Thyroid gland (tissue), 4 donors: ENCODE data around the gene ARHGEF10L. TPM values are rescaled to one million over a fixed set of nuclear protein-coding genes. Genes with fewer than 3 reads are reported as not detected.

Source experiments
- DNase-seq, 2 donors: peaks; one replicate each; pipeline ENCODE4 v3.0.0-alpha.2; 2019
- H3K27ac ChIP-seq, 3 donors: fragments of 200-600 bp; sonication (generic); 1 replicate in 2 of 3; 2 replicates in 1 of 3; pipeline ENCODE4 v1.5.1; 2016 to 2019; ENCODE audit warnings: mild to moderate bottlenecking in 1 of 3, moderate library complexity in 1 of 3
- H3K27me3 ChIP-seq: fragments of 200-600 bp; sonication (generic); one replicate; pipeline ENCODE4 v1.5.1; 2019
- H3K36me3 ChIP-seq, 2 donors: fragments of 200-600 bp; sonication (generic); one replicate each; pipeline ENCODE4 v1.5.1; 2016 to 2019
- H3K4me1 ChIP-seq, 2 donors: fragments of 200-600 bp; sonication (generic); one replicate each; pipeline ENCODE4 v1.5.1; 2017 to 2019
- H3K4me3 ChIP-seq, 3 donors: fragments of 200-600 bp; sonication (generic); replicated peaks in 1 of 3; 1 replicate in 2 of 3; 2 replicates in 1 of 3; pipeline ENCODE4 v1.5.1; 2016; ENCODE audit warnings: mild to moderate bottlenecking in 1 of 3
- H3K9me3 ChIP-seq: fragments of 200-600 bp; sonication (generic); one replicate; pipeline ENCODE4 v1.5.1; 2017
- POLR2A ChIP-seq, 2 donors: fragments of 450-650 bp; IDR thresholded peaks; one replicate each; pipeline ENCODE4 v1.6.1; 2017; ENCODE audit warnings: antibody characterized with exemption in 2 of 2, mild to moderate bottlenecking in 2 of 2, moderate library complexity in 1 of 2
- WGBS, 2 donors: methylation state at CpG; one replicate each; pipeline ENCODE4 v1.1.5; 2017; 5-methylcytosine and 5-hydroxymethylcytosine counted together
- intact Hi-C: fragments of 100-400 bp; cut with DNase I; formaldehyde crosslinking; loops from one replicate; pipeline ENCODE4 v1.15.1; 2023
- total RNA-seq, 4 donors: library from RNA; depleted of rRNA; stranded (reverse); fragments of >200 nt; gene quantifications; one replicate each; pipeline ENCODE4 v1.2.3, GENCODE V29; 2016
- TF ChIP-seq, protein P1 (sequence below), 6 experiments: fragments of 200-600 bp in 3 of 6; fragments of 450-650 bp in 3 of 6; sonication (generic) in 3 of 6; IDR thresholded peaks; one replicate each; pipeline ENCODE4 v1.5.1; 2016 to 2019; ENCODE audit warnings: antibody characterized with exemption in 6 of 6, mild to moderate bottlenecking in 2 of 6, inconsistent platforms in 1 of 6, moderate library complexity in 1 of 6

The ARHGEF10L gene
- total RNA-seq, 4 donors from 2014 or later, result 32.2 to 64.5 (median 51.4) TPM

GRCh38 chr1:17668624-17669175 is 129.2 kb downstream of the ARHGEF10L start:
- no peak overlapping the region for H3K27ac ChIP-seq

DNA sequence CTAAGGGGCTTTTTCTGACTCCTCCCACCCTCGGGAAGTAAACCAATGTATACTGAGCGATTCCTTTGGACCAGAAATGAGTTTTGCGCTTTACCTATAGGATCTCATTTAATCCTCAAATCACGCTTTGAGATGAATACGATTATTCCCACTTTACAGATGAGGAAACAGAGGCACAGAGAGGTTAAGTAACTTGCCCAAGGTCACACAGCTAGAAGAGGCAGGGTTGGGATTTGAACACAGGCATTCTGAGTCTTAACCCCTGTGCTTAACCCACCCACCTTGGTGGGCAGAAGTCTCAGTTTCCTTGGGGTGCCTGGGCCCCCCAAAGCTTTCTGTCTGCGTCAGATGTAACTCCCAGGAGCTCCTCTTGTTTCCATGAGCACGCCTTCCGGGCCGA is 129.8 kb downstream of the ARHGEF10L start:
- H3K36me3 ChIP-seq, result peaks cover 12% of the 10 kb centered on the region in 2 donors
- no peaks in the 10 kb centered on the region for H3K27me3 ChIP-seq
- intact Hi-C loops, result no loop called here
- no peak overlapping the region for H3K4me3 ChIP-seq
- no peak overlapping the region for H3K27ac ChIP-seq
- TF ChIP-seq, protein P1, sequence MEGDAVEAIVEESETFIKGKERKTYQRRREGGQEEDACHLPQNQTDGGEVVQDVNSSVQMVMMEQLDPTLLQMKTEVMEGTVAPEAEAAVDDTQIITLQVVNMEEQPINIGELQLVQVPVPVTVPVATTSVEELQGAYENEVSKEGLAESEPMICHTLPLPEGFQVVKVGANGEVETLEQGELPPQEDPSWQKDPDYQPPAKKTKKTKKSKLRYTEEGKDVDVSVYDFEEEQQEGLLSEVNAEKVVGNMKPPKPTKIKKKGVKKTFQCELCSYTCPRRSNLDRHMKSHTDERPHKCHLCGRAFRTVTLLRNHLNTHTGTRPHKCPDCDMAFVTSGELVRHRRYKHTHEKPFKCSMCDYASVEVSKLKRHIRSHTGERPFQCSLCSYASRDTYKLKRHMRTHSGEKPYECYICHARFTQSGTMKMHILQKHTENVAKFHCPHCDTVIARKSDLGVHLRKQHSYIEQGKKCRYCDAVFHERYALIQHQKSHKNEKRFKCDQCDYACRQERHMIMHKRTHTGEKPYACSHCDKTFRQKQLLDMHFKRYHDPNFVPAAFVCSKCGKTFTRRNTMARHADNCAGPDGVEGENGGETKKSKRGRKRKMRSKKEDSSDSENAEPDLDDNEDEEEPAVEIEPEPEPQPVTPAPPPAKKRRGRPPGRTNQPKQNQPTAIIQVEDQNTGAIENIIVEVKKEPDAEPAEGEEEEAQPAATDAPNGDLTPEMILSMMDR (IDR thresholded peaks at IDR 0.05), result no peak
- no peak for TF ChIP-seq POLR2A (IDR thresholded peaks at IDR 0.05)
- no peaks in the 10 kb centered on the region for H3K9me3 ChIP-seq
- 92 to 93% methylated on average over 9 of the region's 9 CpGs for WGBS, 2 donors
- peaks cover 0 to 12% of the 10 kb centered on the region in 2 donors for H3K4me1 ChIP-seq
- no peak for DNase-seq

More at GRCh38 chr1:17668624-17669175, 129.2 kb downstream of the ARHGEF10L start:
- intact Hi-C loops, result no loop called here
- DNase-seq, result no peak
- peaks cover 12% of the 10 kb centered on the region in 2 donors for H3K36me3 ChIP-seq
- no peaks in the 10 kb centered on the region for H3K27me3 ChIP-seq
- peaks cover 0 to 12% of the 10 kb centered on the region in 2 donors for H3K4me1 ChIP-seq
- no peak for TF ChIP-seq POLR2A (IDR thresholded peaks at IDR 0.05)
- TF ChIP-seq, protein P1 (IDR thresholded peaks at IDR 0.05), result no peak
- H3K9me3 ChIP-seq, result no peaks in the 10 kb centered on the region
- 94 to 96% methylated on average over 17 to 19 of the region's 20 CpGs for WGBS, 2 donors
- H3K4me3 ChIP-seq, result no peak overlapping the region

- intact Hi-C loops, result no loop called here
- no peak overlapping the region for H3K27ac ChIP-seq
- peaks cover 0 to 12% of the 10 kb centered on the region in 2 donors for H3K4me1 ChIP-seq
- H3K36me3 ChIP-seq, result peaks cover 9 to 12% of the 10 kb centered on the region in 2 donors
- WGBS, 2 donors, result 89 to 93% methylated on average over 24 to 26 of the region's 26 CpGs
- TF ChIP-seq, protein P1 (IDR thresholded peaks at IDR 0.05), result no peak
- no peak for TF ChIP-seq POLR2A (IDR thresholded peaks at IDR 0.05)
- H3K9me3 ChIP-seq, result no peaks in the 10 kb centered on the region
- no peaks in the 10 kb centered on the region for H3K27me3 ChIP-seq
- no peak for DNase-seq
- no peak overlapping the region for H3K4me3 ChIP-seq
These were observed 130.5 kb downstream of the ARHGEF10L start for GRCh38 chr1:17669866-17670451.

GRCh38 chr1:17670587-17671313 is 131.3 kb downstream of the ARHGEF10L start:
- DNase-seq, result no peak
- no peak overlapping the region for H3K27ac ChIP-seq
- no peak for TF ChIP-seq POLR2A (IDR thresholded peaks at IDR 0.05)
- TF ChIP-seq, protein P1 (IDR thresholded peaks at IDR 0.05), result no peak

GRCh38 chr1:17671314-17671705 is 131.8 kb downstream of the ARHGEF10L start:
- WGBS, 2 donors, result 76 to 84% methylated on average over 4 to 5 of the region's 5 CpGs
- H3K4me1 ChIP-seq, result peaks cover 0 to 12% of the 10 kb centered on the region in 2 donors
- H3K27me3 ChIP-seq, result no peaks in the 10 kb centered on the region
- TF ChIP-seq, protein P1 (IDR thresholded peaks at IDR 0.05), result no peak
- no peak for TF ChIP-seq POLR2A (IDR thresholded peaks at IDR 0.05)
- DNase-seq, result no peak
- no peak overlapping the region for H3K27ac ChIP-seq
- intact Hi-C loops, result no loop called here
- peaks cover 0 to 5% of the 10 kb centered on the region in 2 donors for H3K36me3 ChIP-seq
- no peaks in the 10 kb centered on the region for H3K9me3 ChIP-seq
- H3K4me3 ChIP-seq, result no peak overlapping the region

More at GRCh38 chr1:17670587-17671313, 131.3 kb downstream of the ARHGEF10L start:
- Histone ChIP-seq H3K27me3 (no peaks in the 10 kb centered on the region), H3K4me1 (peaks cover 0 to 12% of the 10 kb centered on the region in 2 donors), H3K9me3 (no peaks in the 10 kb centered on the region), H3K36me3 (peaks cover 4 to 8% of the 10 kb centered on the region in 2 donors), H3K4me3 (no peak overlapping the region)
- intact Hi-C loops, result no loop called here
- 88 to 89% methylated on average over 22 to 26 of the region's 27 CpGs for WGBS, 2 donors
